Cardiac septum (tissue), 1 donor: Measurements from ENCODE around the gene SOX18. TPM values are rescaled to one million over a fixed set of nuclear protein-coding genes. Genes with fewer than 3 reads are reported as not detected.
"Not testable (repeated sequence)": the region's sequence is repeated elsewhere in the genome, so short reads cannot be mapped to it uniquely, and the experiment has no call there.

Experiments used
- DNase-seq: peaks from one replicate; pipeline ENCODE4 v3.0.0-alpha.2; 2020; ENCODE audit warnings: low spot score
- intact Hi-C: fragments of 100-400 bp; cut with DNase I; formaldehyde crosslinking; loops from one replicate; pipeline ENCODE4 v1.14.0; 2022
- total RNA-seq: library from RNA; stranded (reverse); fragmentation: NEBNext Ultra II Directional; extraction: Animal tissue kit (Norgen Biotek cat#: 25700); gene quantifications from one replicate; pipeline ENCODE4 v1.2.1, GENCODE V29; 2021
- donor health status: DM: no; HTN: no; CAD: no.

SOX18 gene
- total RNA-seq, 1 donor from 2014 or later, result 67.0 TPM

- intact Hi-C loops, result no loop called here
- no peak for DNase-seq
These were observed 19.9 kb downstream of the SOX18 start for GRCh38 chr20:64029293-64030117.

GRCh38 chr20:64027981-64028685 lies 21.3 kb downstream of the SOX18 start:
- DNase-seq, result no peak
- intact Hi-C loops, result no loop called here

DNA sequence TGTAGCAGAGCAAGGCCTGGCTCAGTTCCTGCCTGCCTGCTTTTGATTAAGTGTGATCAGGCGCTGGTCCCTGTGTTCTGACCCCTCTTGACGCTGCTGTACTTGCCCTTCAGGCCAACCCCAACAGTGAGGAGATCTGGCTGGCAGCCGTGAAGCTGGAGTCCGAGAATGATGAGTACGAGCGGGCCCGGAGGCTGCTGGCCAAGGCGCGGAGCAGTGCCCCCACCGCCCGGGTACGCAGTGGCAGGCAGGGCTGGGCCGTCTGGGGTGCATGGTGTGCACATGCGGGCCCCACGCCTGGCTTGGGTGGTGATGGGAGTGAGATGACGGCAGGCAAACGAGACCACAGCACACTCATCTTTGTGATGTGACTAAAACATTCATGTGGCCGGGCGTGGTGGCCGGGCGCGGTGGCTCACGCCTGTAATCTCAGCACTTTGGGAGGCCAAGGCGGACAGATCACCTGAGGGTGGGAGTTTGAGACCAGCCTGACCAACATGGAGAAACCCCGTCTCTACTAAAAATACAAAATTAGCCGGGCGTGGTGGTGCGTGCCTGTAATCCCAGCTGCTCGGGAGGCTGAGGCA lies 23.5 kb downstream of the SOX18 start:
- intact Hi-C loops, result no loop called here
- no peak for DNase-seq

DNA sequence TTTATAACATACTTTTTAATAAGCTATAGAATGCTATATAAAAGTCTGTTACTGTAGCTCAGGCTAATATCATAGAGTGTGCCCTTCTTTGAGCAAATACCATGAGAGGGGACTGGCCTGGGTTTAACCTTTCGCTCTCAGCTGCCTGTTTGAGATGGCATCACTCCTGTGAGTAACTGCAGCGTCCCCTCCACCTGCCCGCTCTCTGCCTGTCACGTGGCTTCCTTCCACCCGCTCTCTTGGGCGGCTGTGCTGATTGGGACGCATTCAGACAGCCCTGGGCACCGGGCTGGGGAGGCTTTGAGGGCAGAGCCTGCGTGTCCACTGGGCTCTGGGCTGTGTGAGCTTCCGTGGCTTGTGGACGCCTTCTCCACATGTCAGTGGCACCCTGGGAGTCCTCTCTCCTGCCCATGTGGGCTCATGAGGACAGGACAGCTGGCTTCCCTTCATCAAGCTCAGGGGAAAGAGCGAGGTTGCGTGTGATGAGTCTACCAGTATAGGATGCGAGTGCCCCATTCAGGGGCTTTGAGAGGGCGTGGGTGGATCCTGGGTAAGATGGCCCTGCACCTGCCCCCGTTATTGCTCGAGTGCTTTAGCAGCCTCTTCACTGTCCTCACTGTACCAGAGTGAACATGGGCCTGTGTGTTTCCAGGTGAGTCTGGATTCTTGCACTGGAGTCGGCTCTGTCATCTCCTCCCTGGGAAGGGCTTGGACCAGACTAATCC lies 24.2 kb downstream of the SOX18 start:
- DNase-seq, result no peak
- intact Hi-C loops, result no loop called here

DNA sequence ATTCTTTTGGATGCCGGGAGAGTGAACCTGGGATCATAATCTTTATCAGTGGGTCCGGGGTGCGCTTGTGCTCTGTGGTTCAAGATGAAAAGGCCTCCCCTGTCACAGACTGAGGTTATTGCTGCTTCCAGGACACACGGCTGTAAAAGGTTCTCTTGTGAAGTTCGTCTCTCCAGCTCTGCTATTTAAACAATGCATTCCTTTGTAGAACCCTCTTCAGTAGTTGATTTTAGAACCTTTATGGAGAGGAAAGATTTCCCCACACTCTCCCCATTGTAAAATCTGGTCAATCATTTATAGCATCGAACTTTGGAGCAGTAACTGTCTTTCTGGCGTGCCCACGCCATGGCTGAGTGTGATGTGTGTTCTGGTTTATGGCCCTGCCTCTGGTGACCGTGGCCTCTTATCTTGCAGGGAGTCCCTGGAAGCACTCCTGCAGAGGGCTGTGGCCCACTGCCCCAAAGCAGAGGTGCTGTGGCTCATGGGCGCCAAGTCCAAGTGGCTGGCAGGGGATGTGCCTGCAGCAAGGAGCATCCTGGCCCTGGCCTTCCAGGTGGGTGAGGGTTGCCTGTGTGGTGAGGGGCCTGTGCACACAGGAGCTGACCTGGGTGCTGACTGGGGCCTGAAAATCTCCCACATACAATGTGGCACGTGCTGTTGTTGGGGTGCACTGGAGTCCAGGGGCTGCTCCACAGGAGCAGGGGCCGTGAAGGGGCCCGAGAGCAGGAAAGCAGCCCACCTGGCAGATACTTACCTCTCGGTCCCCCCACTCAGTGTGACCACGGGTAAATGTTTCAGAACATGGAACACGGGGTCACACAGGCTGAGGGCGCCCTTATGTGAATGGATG lies 25.1 kb downstream of the SOX18 start:
- no peak for DNase-seq
- intact Hi-C loops, result no loop called here

GRCh38 chr20:64023361-64024140 lies 25.9 kb downstream of the SOX18 start:
- intact Hi-C loops, result no loop called here
- DNase-seq, result no peak

DNA sequence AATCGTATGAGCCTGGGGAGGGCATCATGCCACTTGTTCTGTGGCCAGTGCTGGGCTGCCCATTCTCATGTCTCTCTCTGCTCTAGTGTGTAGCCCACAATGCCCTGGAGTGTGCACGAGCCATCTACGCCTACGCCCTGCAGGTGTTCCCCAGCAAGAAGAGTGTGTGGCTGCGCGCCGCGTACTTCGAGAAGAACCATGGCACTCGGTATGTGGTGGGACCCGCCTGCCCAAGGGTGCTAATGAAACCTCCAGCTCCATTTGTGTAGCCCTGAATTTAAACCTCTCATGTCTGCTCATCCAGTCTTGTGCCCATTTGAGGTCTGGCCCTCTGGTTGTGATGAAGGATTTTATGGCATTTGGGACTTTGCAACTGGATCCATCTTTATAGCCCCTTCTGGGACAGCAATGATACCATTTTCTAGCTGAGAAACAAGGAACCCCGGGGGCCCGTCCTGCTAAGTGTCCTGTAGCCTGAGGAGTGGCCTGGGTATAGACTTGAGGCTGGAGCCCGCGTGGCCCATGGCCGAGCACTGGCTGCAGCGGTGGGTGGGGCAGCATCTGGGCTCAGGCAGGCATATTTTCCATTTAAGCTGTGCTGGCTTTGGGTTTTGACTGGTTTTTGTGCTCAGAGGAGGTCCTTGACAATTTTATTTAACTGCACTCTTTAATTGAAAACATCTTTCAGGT lies 26.6 kb downstream of the SOX18 start:
- intact Hi-C loops, result no loop called here
- no peak for DNase-seq

DNA sequence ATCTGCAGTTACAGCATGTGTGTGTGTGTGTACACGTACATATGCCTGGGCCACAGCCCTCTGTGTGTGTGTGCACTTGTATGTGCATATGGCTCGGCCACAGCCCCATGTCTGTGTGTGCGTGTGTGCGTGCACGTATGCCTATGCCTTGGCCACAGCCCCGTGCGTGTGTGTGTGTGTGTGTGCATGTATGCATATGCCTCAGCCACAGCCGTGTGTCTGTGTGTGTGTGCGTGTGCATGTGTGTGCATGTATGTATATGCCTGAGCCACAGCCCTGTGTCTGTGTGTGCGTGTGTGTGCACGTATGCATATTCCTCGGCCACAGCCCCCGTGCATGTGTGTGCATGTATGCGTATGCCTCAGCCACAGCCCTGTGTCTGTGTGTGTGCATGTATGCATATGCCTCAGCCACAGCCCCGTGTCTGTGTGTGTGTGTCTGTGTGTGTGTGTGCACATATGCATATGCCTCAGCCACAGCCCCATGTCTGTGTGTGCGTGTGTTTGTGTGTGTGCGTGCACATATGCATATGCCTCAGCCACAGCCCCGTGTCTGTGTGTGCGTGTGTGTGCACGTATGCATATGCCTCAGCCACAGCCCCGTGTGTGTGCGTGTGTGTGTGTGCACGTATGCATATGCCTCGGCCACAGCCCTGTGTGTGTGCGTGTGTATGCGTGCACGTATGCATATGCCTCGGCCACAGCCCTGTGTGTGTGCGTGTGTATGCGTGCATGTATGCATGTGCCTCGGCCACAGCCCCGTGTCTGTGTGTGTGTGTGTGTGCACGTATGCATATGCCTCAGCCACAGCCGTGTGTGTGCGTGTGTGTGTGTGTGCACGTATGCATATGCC lies 28.1 kb downstream of the SOX18 start:
- intact Hi-C loops, result no loop called here

GRCh38 chr20:64015635-64016034 lies 33.8 kb downstream of the SOX18 start:
- DNase-seq, result no peak
- intact Hi-C loops, result no loop called here

More for the DNA sequence above, 28.1 kb downstream of the SOX18 start:
- no peak for DNase-seq

- intact Hi-C loops, DNase-seq: not testable (repeated sequence)
These were observed 36.9 kb downstream of the SOX18 start for GRCh38 chr20:64012385-64013154.

GRCh38 chr20:64011366-64011779 lies 38.1 kb downstream of the SOX18 start:
- intact Hi-C loops, result no loop called here
- no peak for DNase-seq

GRCh38 chr20:64010711-64011237 lies 38.7 kb downstream of the SOX18 start:
- intact Hi-C loops, result no loop called here

GRCh38 chr20:64009811-64010387 lies 39.5 kb downstream of the SOX18 start:
- intact Hi-C loops, result no loop called here
- no peak for DNase-seq

More at GRCh38 chr20:64010711-64011237, 38.7 kb downstream of the SOX18 start:
- no peak for DNase-seq

GRCh38 chr20:64006902-64007301 lies 42.5 kb downstream of the SOX18 start:
- intact Hi-C loops, result no loop called here
- no peak for DNase-seq

GRCh38 chr20:64006490-64006889 lies 42.9 kb downstream of the SOX18 start:
- intact Hi-C loops, result no loop called here
- DNase-seq, result no peak

DNA sequence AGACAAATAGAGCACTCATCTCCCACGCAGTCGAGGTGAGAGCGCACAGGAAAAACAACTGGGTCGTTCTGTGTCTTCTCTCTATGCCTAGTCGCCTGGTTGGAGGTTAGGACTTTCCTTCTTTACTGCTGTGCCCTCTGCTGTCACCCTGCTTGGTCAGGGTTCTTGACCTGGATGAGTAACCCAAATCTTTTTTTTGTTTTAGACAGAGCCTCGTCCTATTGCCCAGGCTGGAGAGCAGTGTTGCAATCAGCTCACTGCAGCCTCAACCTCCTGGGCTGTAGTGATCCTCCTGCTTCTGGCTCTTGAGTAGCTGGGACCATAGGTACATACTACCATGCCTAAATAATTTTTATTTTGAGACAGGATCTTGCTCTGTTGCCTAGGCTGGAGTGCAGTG lies 44.0 kb downstream of the SOX18 start:
- intact Hi-C loops, result no loop called here
- no peak for DNase-seq
